ENCODE data around the gene HECA. TPM values are rescaled to one million over a fixed set of nuclear protein-coding genes. Genes with fewer than 3 reads are reported as not detected.
A peak's percentile ranks its signal among the peaks of the same experiment; 100 is the strongest.
"Not testable (repeated sequence)": the region's sequence is repeated elsewhere in the genome, so short reads cannot be mapped to it uniquely, and the experiment has no call there.

HECA gene
- polyA plus RNA-seq, 1 donor = 31.4 TPM

GRCh38 chr6:139198529-139199288 is 63.8 kb downstream of the HECA start:
- H3K27me3 ChIP-seq (ENCODE audit: control insufficient read depth, insufficient read depth, low read length) = no peaks in the 10 kb centered on the region
- 100% methylated on average over 3 of the region's 4 CpGs for WGBS (ENCODE audit: insufficient coverage, low lambda C conversion rate)
- H3K36me3 ChIP-seq (ENCODE audit: control insufficient read depth, insufficient read depth, low read length) = no peaks in the 10 kb centered on the region

GRCh38 chr6:139201378-139201777 is 66.5 kb downstream of the HECA start:
- H3K36me3 ChIP-seq (ENCODE audit: control insufficient read depth, insufficient read depth, low read length) = no peaks in the 10 kb centered on the region
- no peak overlapping the region for H3K4me3 ChIP-seq (ENCODE audit: low read length)
- no peaks in the 10 kb centered on the region for H3K27me3 ChIP-seq (ENCODE audit: control insufficient read depth, insufficient read depth, low read length)
- no peak overlapping the region for H3K27ac ChIP-seq (ENCODE audit: low read length)
- H3K9me3 ChIP-seq (ENCODE audit: control insufficient read depth, low read depth, low read length) = no peaks in the 10 kb centered on the region
- no peak for DNase-seq
- WGBS (ENCODE audit: insufficient coverage, low lambda C conversion rate) = no CpG with 5 or more reads among the region's 4 CpGs
- H3K4me1 ChIP-seq (ENCODE audit: control insufficient read depth, insufficient read depth, low read length) = no peaks in the 10 kb centered on the region

More at GRCh38 chr6:139198529-139199288, 63.8 kb downstream of the HECA start:
- Histone ChIP-seq H3K4me1 (ENCODE audit: control insufficient read depth, insufficient read depth, low read length) (no peaks in the 10 kb centered on the region), H3K9me3 (ENCODE audit: control insufficient read depth, low read depth, low read length) (no peaks in the 10 kb centered on the region), H3K27ac (ENCODE audit: low read length) (no peak overlapping the region), H3K4me3 (ENCODE audit: low read length) (no peak overlapping the region)
- no peak for DNase-seq

- no peaks in the 10 kb centered on the region for H3K4me1 ChIP-seq (ENCODE audit: control insufficient read depth, insufficient read depth, low read length)
- no peaks in the 10 kb centered on the region for H3K27me3 ChIP-seq (ENCODE audit: control insufficient read depth, insufficient read depth, low read length)
- no peak overlapping the region for H3K4me3 ChIP-seq (ENCODE audit: low read length)
- DNase-seq = no peak
- H3K9me3 ChIP-seq (ENCODE audit: control insufficient read depth, low read depth, low read length) = no peaks in the 10 kb centered on the region
- H3K36me3 ChIP-seq (ENCODE audit: control insufficient read depth, insufficient read depth, low read length) = no peaks in the 10 kb centered on the region
- WGBS (ENCODE audit: insufficient coverage, low lambda C conversion rate) = no CpG with 5 or more reads among the region's 2 CpGs
- H3K27ac ChIP-seq (ENCODE audit: low read length) = no peak overlapping the region
Measured at GRCh38 chr6:139204978-139205377, 70.1 kb downstream of the HECA start.

- H3K9me3 ChIP-seq (ENCODE audit: control insufficient read depth, low read depth, low read length) = no peaks in the 10 kb centered on the region
- no peaks in the 10 kb centered on the region for H3K4me1 ChIP-seq (ENCODE audit: control insufficient read depth, insufficient read depth, low read length)
- WGBS (ENCODE audit: insufficient coverage, low lambda C conversion rate) = 92% methylated on average over 3 of the region's 3 CpGs
- H3K36me3 ChIP-seq (ENCODE audit: control insufficient read depth, insufficient read depth, low read length) = no peaks in the 10 kb centered on the region
- no peak overlapping the region for H3K27ac ChIP-seq (ENCODE audit: low read length)
- H3K4me3 ChIP-seq (ENCODE audit: low read length) = no peak overlapping the region
- H3K27me3 ChIP-seq (ENCODE audit: control insufficient read depth, insufficient read depth, low read length) = no peaks in the 10 kb centered on the region
- DNase-seq = no peak
Measured at GRCh38 chr6:139205843-139206242, 71.0 kb downstream of the HECA start.

- not testable (repeated sequence) for H3K4me3 ChIP-seq (ENCODE audit: low read length); H3K27ac ChIP-seq (ENCODE audit: low read length); H3K9me3 ChIP-seq (ENCODE audit: control insufficient read depth, low read depth, low read length); H3K27me3 ChIP-seq (ENCODE audit: control insufficient read depth, insufficient read depth, low read length); DNase-seq; H3K36me3 ChIP-seq (ENCODE audit: control insufficient read depth, insufficient read depth, low read length); H3K4me1 ChIP-seq (ENCODE audit: control insufficient read depth, insufficient read depth, low read length)
- WGBS (ENCODE audit: insufficient coverage, low lambda C conversion rate) = no CpG with 5 or more reads among the region's 10 CpGs
Measured at GRCh38 chr6:139210766-139211165, 75.9 kb downstream of the HECA start.

- H3K4me3 ChIP-seq (ENCODE audit: low read length); H3K36me3 ChIP-seq (ENCODE audit: control insufficient read depth, insufficient read depth, low read length); DNase-seq; H3K9me3 ChIP-seq (ENCODE audit: control insufficient read depth, low read depth, low read length); H3K27ac ChIP-seq (ENCODE audit: low read length); H3K27me3 ChIP-seq (ENCODE audit: control insufficient read depth, insufficient read depth, low read length); H3K4me1 ChIP-seq (ENCODE audit: control insufficient read depth, insufficient read depth, low read length): not testable (repeated sequence)
- WGBS (ENCODE audit: insufficient coverage, low lambda C conversion rate) = no CpG with 5 or more reads among the region's 2 CpGs
Measured at GRCh38 chr6:139212460-139212859, 77.6 kb downstream of the HECA start.

GRCh38 chr6:139219271-139219729 is 84.4 kb downstream of the HECA start:
- 0% methylated on average over 1 of the region's 7 CpGs for WGBS (ENCODE audit: insufficient coverage, low lambda C conversion rate)

GRCh38 chr6:139219746-139220145 is 84.9 kb downstream of the HECA start:
- whole genome bisulfite sequencing (ENCODE audit: insufficient coverage, low lambda C conversion rate) = no CpG with 5 or more reads among the region's 2 CpGs
- no peak overlapping the region for H3K27ac ChIP-seq (ENCODE audit: low read length)

More at GRCh38 chr6:139219271-139219729, 84.4 kb downstream of the HECA start:
- peak; percentile 79 to 80 for DNase-seq
- H3K27me3 ChIP-seq (ENCODE audit: control insufficient read depth, insufficient read depth, low read length) = no peaks in the 10 kb centered on the region
- H3K4me1 ChIP-seq (ENCODE audit: control insufficient read depth, insufficient read depth, low read length) = peaks cover 2% of the 10 kb centered on the region
- no peaks in the 10 kb centered on the region for H3K36me3 ChIP-seq (ENCODE audit: control insufficient read depth, insufficient read depth, low read length)
- no peaks in the 10 kb centered on the region for H3K9me3 ChIP-seq (ENCODE audit: control insufficient read depth, low read depth, low read length)
- no peak overlapping the region for H3K4me3 ChIP-seq (ENCODE audit: low read length)
- no peak overlapping the region for H3K27ac ChIP-seq (ENCODE audit: low read length)

GRCh38 chr6:139228387-139228786 is 93.5 kb downstream of the HECA start:
- not testable (repeated sequence) for H3K36me3 ChIP-seq (ENCODE audit: control insufficient read depth, insufficient read depth, low read length); H3K4me1 ChIP-seq (ENCODE audit: control insufficient read depth, insufficient read depth, low read length); DNase-seq; H3K9me3 ChIP-seq (ENCODE audit: control insufficient read depth, low read depth, low read length); H3K4me3 ChIP-seq (ENCODE audit: low read length); H3K27ac ChIP-seq (ENCODE audit: low read length); H3K27me3 ChIP-seq (ENCODE audit: control insufficient read depth, insufficient read depth, low read length)
- WGBS (ENCODE audit: insufficient coverage, low lambda C conversion rate) = no CpG with 5 or more reads among the region's 3 CpGs

More at GRCh38 chr6:139219746-139220145, 84.9 kb downstream of the HECA start:
- Histone ChIP-seq H3K9me3 (ENCODE audit: control insufficient read depth, low read depth, low read length) (no peaks in the 10 kb centered on the region), H3K27me3 (ENCODE audit: control insufficient read depth, insufficient read depth, low read length) (no peaks in the 10 kb centered on the region), H3K36me3 (ENCODE audit: control insufficient read depth, insufficient read depth, low read length) (no peaks in the 10 kb centered on the region), H3K4me3 (ENCODE audit: low read length) (no peak overlapping the region), H3K4me1 (ENCODE audit: control insufficient read depth, insufficient read depth, low read length) (peaks cover 2% of the 10 kb centered on the region)
- DNase-seq = no peak

All from large intestine (tissue), 3 donors.